Measurements from ENCODE around the gene PRDM16.

PRDM16 gene

DNA sequence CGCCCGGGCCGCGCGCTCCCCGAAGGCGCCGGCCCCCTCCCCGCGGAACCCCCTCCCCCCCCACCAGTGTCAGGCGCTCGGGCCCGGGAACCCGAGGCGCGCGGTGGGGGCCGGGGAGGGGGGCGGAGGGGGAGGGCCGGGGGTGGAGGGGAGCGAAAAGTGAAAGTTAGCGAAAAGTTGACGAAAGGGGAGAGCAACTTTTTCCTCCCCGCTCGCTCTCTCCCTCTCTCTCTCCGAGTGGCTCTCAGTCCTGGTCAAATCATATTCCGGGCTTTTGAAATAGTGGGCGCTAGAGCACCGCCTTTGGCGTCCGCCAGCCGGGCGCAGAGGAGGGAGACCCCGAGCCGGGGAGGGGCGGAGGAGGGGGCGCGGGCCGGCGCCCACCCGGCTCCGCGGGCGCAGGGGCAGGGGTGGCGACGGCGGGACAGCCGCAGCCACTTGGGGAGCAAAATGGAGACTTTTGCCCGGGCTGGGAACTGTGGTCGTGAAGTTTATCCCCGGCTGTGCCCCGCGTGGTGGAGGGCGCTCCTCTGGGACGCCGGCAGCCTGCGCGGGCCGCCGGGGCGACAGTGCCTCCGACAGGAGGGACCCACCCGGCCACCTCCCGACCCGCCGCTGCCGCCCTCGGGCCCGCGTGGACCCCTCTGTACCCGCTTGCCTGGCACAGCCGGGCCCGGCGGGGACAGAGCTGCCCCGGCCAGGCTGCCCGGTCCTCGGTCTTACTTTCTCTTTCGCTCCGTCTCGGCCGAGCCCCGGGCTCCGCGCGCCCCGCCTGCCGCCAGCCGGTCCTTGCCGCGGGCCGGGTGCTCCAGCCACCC is 697 bp downstream of the PRDM16 start:
- peak; percentile 68 for DNase-seq (ENCODE audit: low read depth)

DNA sequence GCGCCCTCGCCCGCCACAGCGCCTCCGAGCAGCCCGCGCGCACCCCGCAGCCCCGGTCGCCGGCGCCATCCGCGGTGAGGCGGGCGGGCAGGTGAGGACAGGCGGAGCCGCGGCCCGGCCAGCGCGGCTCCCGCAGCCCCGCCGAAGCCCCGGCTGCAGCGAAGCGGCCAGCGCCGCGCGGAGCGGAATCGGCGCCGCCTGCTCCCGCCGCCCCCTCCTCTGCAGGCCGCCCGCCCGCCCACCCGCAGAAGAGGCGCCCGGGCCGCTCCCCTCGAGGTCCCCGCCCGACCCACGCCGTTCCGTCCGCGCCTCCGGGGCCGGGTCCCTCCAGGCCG is 1.3 kb downstream of the PRDM16 start:
- no peak for DNase-seq (ENCODE audit: low read depth)

DNA sequence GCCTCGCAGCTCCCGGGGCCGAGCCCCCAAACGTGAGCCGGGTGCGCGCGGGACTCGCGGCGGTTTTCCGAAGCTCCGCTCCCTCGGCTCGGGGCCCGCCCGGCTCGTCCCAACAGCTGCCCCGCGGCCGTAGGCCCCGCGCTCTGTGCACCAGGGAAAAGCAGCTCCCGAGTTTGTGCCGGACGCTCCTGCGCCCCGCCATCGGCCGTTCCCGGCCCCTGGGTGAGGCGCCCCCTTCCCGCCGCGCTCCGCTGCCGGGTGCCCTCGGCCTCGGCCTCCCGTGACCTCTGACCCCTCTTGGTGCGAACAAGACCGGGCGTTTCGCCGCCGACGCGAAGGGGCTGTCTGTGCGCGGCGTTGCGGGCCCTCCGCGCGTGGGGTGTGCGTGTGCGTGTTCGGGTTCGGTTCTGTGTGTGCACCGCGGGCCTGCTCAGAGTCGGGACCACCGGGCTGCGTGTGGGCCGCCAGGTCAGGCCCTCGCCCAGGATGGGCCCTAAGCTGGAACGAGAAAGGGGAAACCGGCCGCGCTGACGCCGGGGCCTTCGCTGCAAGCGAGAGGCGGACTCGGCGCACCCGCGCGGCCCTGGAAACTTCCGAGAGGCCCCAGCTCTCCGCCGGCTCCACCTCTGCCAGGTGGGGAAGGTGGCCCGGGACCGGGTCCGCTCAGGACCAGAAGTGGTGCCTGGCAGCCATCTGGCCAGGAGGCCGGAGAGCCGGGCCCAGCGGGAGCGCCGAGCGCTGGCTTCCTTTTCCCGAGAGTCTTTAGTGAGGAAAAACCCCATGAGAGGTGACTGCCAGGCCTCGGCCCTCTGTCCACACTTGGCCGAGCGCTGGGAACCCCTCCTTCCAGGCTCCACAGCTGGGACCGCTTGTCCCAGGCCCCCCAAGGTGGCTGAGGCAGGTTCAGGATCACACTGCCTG is 1.9 kb downstream of the PRDM16 start:
- no peak for DNase-seq (ENCODE audit: low read depth)

DNA sequence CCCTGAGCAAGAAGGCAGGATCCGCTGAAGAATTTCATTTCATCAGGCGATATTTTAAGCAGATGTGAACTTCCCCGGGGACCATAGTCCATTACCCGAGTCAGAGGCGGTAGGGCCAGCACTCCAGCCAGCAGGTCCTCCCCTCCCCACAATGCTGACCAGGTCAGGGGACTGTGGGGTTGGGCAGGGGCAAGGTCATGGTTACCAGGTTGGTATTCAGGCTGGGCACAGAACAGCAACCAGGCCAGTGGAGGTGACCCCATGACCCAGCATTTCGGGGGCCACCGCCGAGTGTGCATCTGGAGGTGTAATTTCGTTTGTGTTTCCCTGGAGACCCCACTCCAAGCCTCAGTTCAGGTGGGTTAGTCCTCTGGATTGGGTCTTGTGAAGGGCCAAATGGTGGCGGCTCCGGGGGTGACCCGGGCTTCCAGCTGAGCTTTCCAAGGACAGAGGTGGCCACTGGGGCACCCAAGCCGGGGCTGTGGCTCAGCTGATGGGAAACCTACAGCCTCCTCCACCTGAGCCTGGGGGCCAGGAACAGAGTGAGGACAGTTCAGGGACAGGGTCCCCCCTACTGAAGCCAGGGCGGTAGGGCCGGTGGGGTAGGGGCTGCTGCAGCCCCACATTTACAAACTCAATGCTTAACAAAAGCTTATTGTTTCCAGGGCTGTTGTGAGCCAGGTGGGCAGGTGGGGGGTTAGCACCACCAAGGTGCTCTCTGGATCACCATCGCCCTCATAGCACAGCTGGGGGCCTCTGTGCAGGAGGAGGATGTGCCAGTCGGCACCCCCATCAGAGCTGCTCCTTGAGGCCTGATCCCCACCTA is 2.8 kb downstream of the PRDM16 start:
- DNase-seq (ENCODE audit: low read depth): no peak

DNA sequence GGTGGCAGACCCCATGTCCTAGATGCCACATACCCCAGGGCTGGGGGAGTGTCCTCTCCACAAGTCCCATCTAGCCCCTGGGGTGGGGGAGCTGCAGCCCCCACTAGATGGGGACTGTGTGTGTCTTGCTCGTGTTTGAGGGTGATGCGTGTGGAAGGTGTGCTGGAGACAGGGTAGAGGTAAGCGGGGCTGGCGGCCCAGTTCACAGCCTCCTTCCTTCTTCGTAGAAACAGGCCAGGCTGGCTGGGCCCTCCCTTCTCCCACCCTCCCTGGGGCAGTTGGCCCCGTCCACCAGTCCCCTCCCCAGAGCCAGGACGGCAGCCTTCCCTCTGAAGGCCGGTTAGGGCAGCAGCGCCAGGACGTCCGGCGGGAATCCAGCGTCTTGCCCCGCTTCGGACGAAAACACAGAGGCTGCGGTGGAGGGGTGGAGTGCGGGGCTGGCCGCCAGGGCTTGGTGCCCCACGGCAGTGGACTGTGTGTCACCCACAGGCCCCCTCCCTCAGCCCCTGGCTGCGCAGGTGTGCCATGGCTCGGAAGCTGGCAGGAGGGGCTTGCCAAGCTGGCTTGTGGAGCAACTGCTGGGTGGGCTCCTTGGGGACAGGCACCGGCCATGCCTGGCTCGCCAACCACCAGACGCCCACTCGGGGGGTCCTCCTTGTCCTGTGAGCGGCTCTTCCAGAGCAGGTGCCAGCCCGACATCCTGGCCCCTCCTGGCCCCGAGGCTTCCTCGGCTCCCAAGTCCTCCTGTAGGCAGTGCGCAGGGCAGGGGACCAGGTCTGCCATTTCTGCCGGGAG is 3.6 kb downstream of the PRDM16 start:
- DNase-seq (ENCODE audit: low read depth): no peak

DNA sequence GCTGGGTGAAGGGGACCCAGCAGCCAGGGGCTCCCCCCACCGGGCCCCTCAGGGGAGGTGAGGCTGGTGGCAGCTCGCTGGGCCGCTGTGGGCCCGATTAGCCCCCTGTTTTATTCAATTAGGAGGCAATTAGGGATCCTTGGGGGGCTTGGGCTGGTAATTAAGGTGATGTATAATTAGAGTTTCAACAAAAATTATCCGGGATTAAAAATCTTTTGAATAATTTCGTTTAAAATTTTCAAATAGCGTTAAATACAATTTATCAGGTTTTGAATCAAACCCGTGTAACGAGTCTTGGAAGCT is 4.1 kb downstream of the PRDM16 start:
- no peak for DNase-seq (ENCODE audit: low read depth)

DNA sequence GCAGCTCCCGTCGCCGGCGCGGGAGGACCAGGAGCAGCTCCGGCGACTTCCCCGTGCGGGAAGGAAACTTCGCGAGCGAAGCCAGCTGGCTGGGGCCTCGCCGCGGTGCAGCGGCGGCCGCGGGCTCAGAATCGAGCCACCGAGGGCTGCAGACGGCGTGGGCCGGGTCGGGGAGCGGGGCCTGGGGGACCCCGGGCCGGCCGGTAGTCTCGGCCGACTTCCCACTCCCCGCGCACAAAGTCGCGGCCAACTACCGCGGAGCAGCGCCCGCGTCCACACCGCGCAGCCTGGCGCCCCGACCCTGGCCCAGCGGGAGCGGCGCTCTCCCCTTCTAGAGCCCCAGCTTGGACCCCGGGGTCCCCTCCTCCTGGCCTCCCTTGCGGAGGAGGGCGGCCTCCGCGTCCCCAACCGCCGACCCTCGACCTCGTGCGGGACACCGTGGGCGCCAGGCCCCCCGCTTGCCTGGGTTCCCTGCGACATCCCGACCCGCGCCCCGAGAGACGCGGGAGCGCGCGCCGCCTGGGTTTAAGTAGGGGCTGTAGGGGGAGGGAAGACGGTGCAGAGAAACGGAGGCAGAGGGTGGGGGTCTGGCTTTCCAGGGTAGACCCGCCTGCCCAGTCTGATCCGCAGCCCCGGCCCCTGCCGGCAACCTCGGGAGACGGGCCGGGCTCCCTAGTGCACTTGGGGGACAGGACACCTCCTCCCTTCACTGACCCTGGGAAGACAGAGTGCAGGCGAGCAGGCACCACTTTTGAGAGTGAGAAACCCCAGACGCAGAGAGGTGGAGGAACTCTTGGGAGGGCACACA is 4.7 kb downstream of the PRDM16 start:
- no peak for DNase-seq (ENCODE audit: low read depth)

DNA sequence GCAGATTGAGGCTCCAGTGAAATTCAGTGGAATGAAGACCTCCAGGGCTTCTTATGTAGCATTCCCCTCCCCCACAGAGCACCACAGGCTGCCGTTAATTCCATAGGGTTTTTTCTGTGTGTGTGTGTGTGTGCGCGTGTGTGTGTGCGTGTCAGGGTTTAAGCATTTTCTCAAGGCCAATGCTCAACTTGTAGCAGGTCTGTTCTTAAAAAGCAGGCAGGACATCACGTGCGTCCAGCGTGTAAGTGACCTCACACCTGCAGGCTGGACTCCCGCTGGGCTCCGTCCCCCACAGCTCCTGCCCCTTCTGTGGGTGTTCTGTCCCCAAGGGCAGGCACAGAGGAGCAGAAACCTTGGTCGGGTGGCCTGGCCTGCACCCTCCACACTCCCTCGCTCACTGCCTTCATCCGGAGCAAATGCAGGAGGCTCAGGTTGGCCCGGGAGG is 5.3 kb downstream of the PRDM16 start:
- DNase-seq (ENCODE audit: low read depth): no peak

DNA sequence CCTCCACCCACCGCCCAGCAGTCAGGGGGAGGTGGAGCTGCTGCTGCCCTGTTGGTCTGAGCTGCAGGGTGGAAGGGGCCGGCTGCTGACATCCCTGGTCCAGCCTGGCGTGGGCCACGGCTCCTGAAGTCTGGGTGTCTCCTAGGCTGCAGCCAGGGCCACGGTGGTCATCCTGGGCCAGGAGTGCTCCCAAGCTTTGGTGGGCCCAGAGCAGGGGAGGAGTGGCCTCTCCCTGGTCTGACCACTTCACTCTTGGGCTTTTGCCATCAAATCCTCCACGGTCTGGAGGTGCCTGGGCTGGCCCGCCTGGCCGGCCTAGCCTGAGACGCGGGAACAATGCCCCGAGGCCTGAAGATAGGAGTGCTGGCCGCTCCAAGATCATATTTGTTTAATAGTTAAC is 5.8 kb downstream of the PRDM16 start:
- DNase-seq (ENCODE audit: low read depth): no peak

DNA sequence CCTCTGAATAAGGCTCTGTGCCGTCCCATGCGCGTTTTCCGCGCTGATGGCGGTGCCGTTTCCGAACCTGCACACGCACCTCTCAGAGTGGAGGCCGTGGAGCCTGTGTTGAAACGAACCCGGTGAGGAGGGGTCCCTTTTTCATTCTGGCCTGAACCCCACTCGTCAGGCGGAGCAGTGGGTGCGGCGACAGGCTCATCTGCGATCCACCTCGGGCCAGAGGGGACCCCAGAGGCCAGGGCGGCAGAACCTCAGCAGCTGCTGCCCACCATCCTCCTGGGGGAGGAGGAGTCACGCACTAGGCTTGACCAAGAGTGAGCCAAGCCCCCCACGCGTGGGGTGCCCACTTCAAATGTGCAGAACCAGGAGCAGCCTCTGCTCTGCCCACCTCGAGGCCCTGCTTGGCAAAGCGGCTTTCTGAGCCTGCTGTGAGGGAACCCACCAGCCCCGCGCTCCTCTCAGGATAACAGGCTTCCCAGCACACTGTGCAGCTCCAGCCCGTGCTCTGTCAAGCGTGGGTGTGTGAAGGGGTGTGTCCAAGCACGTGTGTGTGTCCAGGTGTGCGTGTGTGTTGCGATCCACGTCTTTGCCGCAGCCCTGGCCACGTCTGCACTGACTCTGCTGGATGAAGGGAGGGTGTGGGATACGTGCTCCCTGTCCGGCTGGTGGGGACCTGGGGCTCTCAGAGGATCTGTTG is 6.8 kb downstream of the PRDM16 start:
- no peak for DNase-seq (ENCODE audit: low read depth)

DNA sequence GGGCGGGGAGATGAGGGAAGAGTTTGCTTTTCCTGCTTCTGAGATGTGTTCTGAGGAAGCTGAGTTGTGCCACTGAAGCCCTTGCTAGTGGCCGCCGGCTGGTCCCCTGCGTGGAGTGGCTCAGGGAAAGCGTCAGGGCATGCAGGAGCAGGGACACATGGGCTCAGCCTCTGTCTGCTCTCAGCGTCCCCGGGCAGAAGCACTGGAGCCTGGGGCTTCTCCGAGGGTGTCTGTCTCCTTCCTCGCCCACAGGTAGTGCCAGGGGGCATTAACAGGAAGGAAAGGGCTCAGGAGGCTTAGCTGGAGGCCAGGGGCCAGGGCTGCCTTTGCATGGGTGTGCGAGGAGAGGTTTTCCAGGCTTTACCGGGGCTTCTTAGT is 7.3 kb downstream of the PRDM16 start:
- no peak for DNase-seq (ENCODE audit: low read depth)

DNA sequence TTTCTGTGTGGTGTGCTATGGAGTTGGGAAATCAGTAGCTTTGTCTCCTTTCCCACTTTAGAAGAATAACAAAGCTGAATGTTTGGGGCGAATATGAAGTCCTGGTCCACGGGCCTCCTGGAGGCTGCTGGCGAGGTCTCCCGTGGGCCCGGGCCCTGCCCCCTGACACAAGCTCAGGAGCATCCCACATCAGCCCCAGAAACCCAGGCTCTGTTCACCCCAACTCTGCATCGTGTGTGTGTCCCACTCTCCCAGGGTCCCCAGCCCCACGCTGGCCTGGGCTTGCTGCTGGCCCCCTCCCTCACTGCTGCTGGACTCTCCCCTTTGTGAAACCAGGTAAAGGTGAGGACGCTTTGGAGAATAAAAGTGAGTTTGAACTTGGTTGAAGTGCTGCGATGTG is 8.1 kb downstream of the PRDM16 start:
- no peak for DNase-seq (ENCODE audit: low read depth)

DNA sequence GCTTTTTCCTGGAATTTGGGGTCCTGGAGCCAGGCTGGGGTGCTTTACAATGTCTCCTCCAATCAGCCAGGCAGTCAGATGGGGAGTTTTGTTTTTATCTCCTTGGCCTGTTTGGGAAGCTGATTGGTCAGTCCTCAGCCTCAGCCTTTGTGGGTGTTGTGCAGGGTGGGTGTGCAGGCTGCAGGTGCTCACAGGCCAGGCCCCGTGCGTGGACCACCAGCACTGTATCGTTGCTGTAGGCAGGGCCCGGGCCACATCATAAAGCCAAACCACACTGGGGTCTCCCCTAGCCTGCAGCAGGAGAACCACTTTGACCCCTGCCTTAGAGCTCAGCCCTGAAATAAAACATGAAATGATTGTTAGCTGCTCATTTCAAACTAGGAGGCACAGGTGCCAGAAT is 8.6 kb downstream of the PRDM16 start:
- no peak for DNase-seq (ENCODE audit: low read depth)

DNA sequence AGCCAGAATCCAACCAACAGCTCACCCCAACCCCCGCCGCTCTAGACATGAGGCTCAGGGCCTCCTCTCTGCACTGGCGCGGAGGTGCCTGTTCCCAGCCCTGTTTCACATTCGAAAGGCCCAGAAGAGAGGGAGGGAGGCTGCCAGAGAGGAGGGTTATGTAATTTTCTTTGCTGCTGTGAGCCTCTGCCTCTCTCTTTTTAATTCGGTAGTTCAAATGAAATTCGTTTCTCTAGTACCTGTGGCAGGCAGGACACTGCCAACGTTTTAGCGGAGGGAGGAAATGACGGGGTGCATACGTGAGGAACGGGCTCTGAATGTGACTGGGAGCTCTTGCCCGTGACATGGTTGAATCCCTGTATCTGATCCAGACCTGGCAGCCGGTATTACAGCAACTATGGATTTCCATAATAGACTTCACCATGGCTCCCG is 9.4 kb downstream of the PRDM16 start:
- no peak for DNase-seq (ENCODE audit: low read depth)

DNA sequence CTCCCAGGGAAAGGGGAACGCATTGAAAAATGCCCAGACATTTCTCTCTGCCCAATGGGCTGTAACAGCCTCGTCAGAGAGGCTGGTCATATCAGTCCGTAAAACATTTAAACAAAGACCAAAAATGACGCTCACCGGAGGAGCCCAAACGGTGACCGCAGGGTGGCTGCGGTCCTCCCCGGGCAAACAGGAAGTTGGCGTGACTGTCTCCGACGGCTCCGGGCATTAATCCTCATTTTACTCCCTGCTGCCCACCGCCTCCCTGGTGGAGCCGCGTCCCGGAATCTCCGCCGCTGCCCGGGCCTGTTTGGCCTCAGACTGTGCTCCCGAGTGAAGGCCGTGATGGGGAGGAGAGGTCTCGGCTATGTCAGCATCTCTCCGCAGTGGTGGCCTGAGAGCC is 9.9 kb downstream of the PRDM16 start:
- DNase-seq (ENCODE audit: low read depth): no peak

DNA sequence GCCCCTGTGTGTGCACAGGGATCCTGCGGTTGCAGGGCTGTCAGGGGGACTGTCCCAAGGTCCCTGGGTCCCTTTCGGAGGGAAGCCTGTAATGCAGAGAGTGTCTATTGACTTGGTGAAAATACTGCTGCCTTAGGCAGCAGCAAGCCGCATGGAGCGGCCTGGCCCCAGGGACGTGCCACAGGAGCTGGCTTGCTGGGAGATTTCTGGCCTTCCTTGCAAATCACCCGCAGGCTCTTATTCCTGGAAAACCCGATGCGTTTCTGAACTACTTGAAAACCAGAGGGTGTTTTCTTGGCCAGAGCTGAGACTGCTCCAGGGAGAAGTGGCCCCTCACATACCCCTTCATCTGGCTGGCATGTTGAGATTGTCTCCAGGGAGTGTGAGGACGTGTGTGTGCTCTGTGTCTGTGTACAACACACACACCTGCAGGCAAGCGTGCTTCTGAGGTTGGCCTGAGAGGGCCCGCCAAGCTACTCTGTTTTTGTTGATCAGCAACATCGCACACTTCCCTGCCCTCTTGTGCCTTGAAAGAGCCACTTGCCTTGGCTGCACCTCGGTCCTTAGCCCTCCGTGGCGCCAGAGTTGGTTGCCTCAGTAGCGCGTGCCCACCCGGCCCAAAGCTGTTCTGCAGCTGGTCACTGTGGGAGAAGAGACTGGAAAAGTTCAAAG is 10.5 kb downstream of the PRDM16 start:
- no peak for DNase-seq (ENCODE audit: low read depth)

DNA sequence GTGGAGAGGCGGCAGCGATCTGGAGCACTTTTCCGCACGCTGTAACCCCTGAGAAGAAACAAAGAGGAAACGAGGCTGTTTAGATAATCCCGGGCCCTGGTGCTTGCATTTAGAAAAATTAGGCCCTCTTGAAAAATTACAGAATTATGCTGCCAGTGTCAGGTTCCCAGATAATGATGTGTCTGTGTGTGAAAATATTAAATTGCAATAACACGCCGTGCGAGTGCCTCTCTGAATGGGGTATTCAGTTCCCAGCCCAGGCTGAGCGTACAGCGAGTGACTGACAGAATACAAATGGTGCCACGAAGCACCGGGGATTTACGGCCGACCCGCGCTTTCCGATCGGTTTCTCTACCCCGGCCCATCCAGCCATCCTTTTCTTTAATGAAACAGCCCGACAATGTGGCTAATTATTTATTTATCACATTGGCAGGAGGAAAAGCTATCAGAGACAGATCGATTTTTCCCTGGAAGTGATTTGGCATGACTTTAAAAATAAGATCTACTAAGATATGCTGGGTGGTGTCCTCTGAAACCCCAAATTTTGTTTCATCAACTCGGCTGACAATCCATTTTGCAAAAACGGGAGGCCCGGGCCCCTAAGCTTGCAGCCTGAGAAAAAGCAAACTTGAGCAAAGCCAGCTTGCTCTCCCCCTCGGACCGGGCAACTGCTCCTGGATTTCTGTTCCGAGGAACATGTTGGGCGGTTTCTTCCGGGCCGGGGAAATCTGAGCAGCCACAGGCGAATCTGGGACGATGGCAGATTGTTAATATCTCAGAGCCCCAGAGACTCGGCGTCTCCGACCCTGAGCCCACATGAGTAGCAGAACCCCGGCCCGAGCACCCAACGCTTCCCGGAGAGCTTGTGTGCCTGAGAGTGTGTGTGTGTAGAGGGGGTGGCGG is 11.3 kb downstream of the PRDM16 start:
- DNase-seq (ENCODE audit: low read depth): no peak

DNA sequence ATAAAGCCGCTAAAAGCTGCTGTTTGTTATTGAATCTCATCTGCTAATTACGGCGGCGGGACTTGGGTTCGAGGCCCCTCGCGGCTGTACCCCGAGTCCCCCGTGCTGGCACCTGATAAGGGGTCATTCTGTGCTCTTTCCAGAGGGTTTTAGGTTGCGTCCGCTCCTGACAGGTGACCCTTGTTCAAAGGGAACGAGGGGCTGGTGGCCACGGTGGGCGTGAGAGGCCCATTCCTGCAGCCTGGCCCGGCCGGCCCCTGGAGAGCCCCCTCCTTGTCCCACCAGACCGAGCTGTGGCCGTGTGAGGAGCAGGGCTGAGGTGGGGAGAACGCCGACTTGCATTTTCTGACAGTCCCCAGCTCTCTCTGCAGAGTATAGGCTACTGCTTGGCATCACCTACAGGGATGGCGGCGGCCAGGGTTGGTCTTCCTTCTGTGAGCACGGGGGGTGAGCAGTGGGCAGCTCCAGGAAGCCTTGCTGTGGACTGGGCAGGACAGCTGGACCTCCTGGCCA is 12.2 kb downstream of the PRDM16 start:
- no peak for DNase-seq (ENCODE audit: low read depth)

Measured in fibroblast of the conjunctiva (primary cell).